K562 (cell line): ENCODE data around the gene SLC35E1. TPM values are rescaled to one million over a fixed set of nuclear protein-coding genes. Genes with fewer than 3 reads are reported as not detected.
A peak's percentile ranks its signal among the peaks of the same experiment; 100 is the strongest.

Source experiments
- CC2D1A ChIP-seq: fragments of 450-650 bp; IDR thresholded peaks from 2 replicates; pipeline ENCODE4 v1.6.1; 2017; ENCODE audit warnings: mild to moderate bottlenecking
- EZH2 ChIP-seq: IDR thresholded peaks from 2 replicates; pipeline ENCODE4 v1.6.1; 2012; ENCODE audit warnings: low read depth, mild to moderate bottlenecking, inconsistent platforms, low read length, borderline replicate concordance
- FOXA3 ChIP-seq, 2 experiments: fragments of 450-650 bp in 1 of 2; sonication (generic) in 1 of 2; formaldehyde crosslinking; IDR thresholded peaks in 1 of 2; conservative IDR thresholded peaks in 1 of 2; 2 replicates each; pipeline versions ENCODE4 v1.4.0 to v1.8.0; 2020 to 2022; ENCODE audit warnings: mild to moderate bottlenecking in 2 of 2, missing genetic modification reagents in 1 of 2
- GATA2 ChIP-seq: sonication (generic); formaldehyde crosslinking; IDR thresholded peaks from 2 replicates; pipeline ENCODE4 v1.4.0; 2020; ENCODE audit warnings: mild to moderate bottlenecking, missing genetic modification reagents
- HMGXB4 ChIP-seq: sonication (generic); formaldehyde crosslinking; IDR thresholded peaks from 2 replicates; pipeline ENCODE4 v1.8.1; 2023; ENCODE audit warnings: mild to moderate bottlenecking, missing genetic modification reagents
- NR2C1 ChIP-seq, 2 experiments: fragments of 450-650 bp; IDR thresholded peaks; 2 replicates each; pipeline ENCODE4 v1.6.1; 2017; ENCODE audit warnings: mild to moderate bottlenecking in 2 of 2, antibody characterized with exemption in 1 of 2, inconsistent platforms in 1 of 2, missing compliant biosample characterization in 1 of 2, missing genetic modification characterization in 1 of 2
- POLR2B ChIP-seq: fragments of 450-650 bp; IDR thresholded peaks from 2 replicates; pipeline ENCODE4 v1.6.1; 2018; ENCODE audit warnings: low read depth; ENCODE audit not compliant: partially characterized antibody
- SIN3A ChIP-seq, 2 experiments: fragments of 150-350 bp in 1 of 2; IDR thresholded peaks; 2 replicates each; pipeline ENCODE4 v1.6.1; 2011 to 2016; ENCODE audit warnings: borderline replicate concordance in 2 of 2, low read depth in 2 of 2, low read length in 2 of 2, mild to moderate bottlenecking in 2 of 2, moderate library complexity in 2 of 2; ENCODE audit not compliant: control insufficient read depth in 1 of 2
- SP2 ChIP-seq: IDR thresholded peaks from 2 replicates; pipeline ENCODE4 v1.6.1; 2011; ENCODE audit warnings: mild to moderate bottlenecking, low read depth, low read length, moderate library complexity; ENCODE audit not compliant: poor library complexity, severe bottlenecking; ENCODE audit errors: extremely low read depth
- TAF7 ChIP-seq: fragments of 450-650 bp; IDR thresholded peaks from 2 replicates; pipeline ENCODE4 v1.6.1; 2016; ENCODE audit warnings: missing genetic modification characterization, missing compliant biosample characterization
- TCF3 ChIP-seq: sonication (generic); formaldehyde crosslinking; IDR thresholded peaks from 2 replicates; pipeline ENCODE4 v1.4.0; 2020; ENCODE audit warnings: mild to moderate bottlenecking, missing genetic modification reagents
- TFAM ChIP-seq: fragments of 250-450 bp; sonication (Bioruptor Pico); conservative IDR thresholded peaks from 2 replicates; pipeline ENCODE4 v1.5.0; 2021; ENCODE audit warnings: mild to moderate bottlenecking, moderate library complexity
- ZBTB7A ChIP-seq: IDR thresholded peaks from 2 replicates; pipeline ENCODE4 v1.6.1; 2011; ENCODE audit warnings: low read depth, mild to moderate bottlenecking, low read length, moderate library complexity, borderline replicate concordance; ENCODE audit not compliant: control insufficient read depth
- ZFP30 ChIP-seq: fragments of 250-450 bp; sonication (Bioruptor Pico); IDR thresholded peaks from 2 replicates; pipeline ENCODE4 v1.8.0; 2022; ENCODE audit warnings: moderate library complexity, mild to moderate bottlenecking, inconsistent platforms, borderline replicate concordance
- ZNF282 ChIP-seq: sonication (generic); formaldehyde crosslinking; IDR thresholded peaks from 2 replicates; pipeline ENCODE4 v1.8.1; 2023; ENCODE audit warnings: missing genetic modification reagents
- ZNF398 ChIP-seq: fragments of 250-450 bp; sonication (Bioruptor Pico); IDR thresholded peaks from 2 replicates; pipeline ENCODE4 v1.8.0; 2021; ENCODE audit warnings: moderate library complexity, mild to moderate bottlenecking, inconsistent platforms
- ZNF778 ChIP-seq: fragments of 450-650 bp; formaldehyde crosslinking; IDR thresholded peaks from 2 replicates; pipeline ENCODE4 v1.4.0; 2020; ENCODE audit warnings: mild to moderate bottlenecking, moderate library complexity
- polyA plus RNA-seq, 8 experiments: library from polyadenylated mRNA; depleted of rRNA in 4 of 8; stranded (reverse) in 5 of 8; unstranded in 3 of 8; fragments of >200 nt; fragmentation: Nextera tagmentation in 2 of 8; fragmentation: Illumina TruSeq in 1 of 8; extraction: Ambion mirVana in 2 of 8; extraction: Trizol in 1 of 8; gene quantifications; 2 replicates each; pipeline versions ENCODE4 v1.2.1 to v1.2.3, GENCODE V29; 2011 to 2014; ENCODE audit warnings: inconsistent platforms in 1 of 8, missing spikeins in 1 of 8
- total RNA-seq, 7 experiments: library from RNA; depleted of rRNA in 6 of 7; stranded (reverse); fragments of >200 nt in 6 of 7; fragmentation: Illumina TruSeq in 2 of 7; extraction: Trizol in 2 of 7; gene quantifications; 2 replicates each; pipeline versions ENCODE4 v1.2.1 to v1.2.3, GENCODE V29; 2011 to 2021; ENCODE audit warnings: low replicate concordance in 1 of 7
- TF ChIP-seq, protein P1 (sequence below): fragments of 450-650 bp; formaldehyde crosslinking; IDR thresholded peaks from 2 replicates; pipeline ENCODE4 v1.4.0; 2020; ENCODE audit warnings: mild to moderate bottlenecking
- TF ChIP-seq, protein P2 (sequence below), 2 experiments: fragments of 450-650 bp; conservative IDR thresholded peaks; 2 replicates each; pipeline ENCODE4 v1.6.1; 2017; ENCODE audit warnings: mild to moderate bottlenecking in 2 of 2, moderate library complexity in 2 of 2

SLC35E1 gene
- total and polyA plus RNA-seq, 9 of the 15 experiments (the other 6 are each of a cell fraction or from before 2014, with no cell fraction given), result 15.0 to 40.1 (median 25.7) TPM

DNA sequence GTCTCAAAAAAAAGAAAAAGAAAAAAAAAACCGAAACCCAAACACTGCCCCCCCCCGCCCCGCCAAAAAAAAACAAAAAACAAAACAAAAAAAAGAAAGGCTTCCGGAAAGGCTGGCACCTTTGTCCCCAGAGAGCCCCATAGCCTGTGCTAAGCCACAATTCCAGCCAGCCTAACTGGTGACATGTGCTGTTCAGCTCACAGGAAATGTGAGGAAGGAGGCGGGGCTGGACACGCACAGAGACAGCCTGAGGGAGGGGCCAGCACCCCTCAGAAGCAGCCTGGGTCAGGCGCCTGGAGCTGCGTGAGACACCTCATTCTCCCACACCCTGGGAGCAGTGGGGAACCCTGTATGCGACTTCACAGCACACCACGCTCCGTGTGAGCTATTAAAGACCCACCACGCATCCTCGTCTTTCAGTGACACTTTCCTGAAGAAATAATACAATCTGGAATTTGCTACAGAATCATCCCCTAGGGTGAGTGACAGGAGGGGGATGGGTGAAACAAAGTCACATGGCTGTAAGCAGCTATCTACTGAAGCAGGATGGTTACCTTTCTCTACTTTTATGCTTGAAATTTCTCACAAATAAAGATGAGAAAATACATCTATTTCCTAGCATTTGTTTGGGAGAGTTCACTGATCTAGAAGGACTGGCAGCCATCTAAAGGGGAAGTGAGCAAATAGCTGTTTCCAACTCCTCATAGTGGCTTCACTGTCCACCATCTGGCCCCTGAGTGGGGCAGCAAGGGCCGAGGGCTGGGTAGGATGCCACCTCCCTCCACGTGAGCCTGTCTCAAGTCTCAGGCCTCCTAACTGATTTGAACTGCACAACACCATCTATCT lies 12.3 kb upstream of the SLC35E1 start (continued):
- no peak for TF ChIP-seq ZNF398
- no peak for TF ChIP-seq CC2D1A
- no peak for TF ChIP-seq TCF3 (CRISPR knock-in tag)
- TF ChIP-seq, protein P1, sequence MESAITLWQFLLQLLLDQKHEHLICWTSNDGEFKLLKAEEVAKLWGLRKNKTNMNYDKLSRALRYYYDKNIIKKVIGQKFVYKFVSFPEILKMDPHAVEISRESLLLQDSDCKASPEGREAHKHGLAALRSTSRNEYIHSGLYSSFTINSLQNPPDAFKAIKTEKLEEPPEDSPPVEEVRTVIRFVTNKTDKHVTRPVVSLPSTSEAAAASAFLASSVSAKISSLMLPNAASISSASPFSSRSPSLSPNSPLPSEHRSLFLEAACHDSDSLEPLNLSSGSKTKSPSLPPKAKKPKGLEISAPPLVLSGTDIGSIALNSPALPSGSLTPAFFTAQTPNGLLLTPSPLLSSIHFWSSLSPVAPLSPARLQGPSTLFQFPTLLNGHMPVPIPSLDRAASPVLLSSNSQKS, result no peak
- no peak for TF ChIP-seq ZNF282 (CRISPR knock-in tag)
- no peak for TF ChIP-seq ZFP30
- no peak for TF ChIP-seq NR2C1 (IDR thresholded peaks at IDR 0.05)
- TF ChIP-seq NR2C1 (tag; IDR thresholded peaks at IDR 0.05), result no peak
- TF ChIP-seq EZH2, result no peak
- no peak for TF ChIP-seq TAF7 (tag)
- TF ChIP-seq, protein P2, sequence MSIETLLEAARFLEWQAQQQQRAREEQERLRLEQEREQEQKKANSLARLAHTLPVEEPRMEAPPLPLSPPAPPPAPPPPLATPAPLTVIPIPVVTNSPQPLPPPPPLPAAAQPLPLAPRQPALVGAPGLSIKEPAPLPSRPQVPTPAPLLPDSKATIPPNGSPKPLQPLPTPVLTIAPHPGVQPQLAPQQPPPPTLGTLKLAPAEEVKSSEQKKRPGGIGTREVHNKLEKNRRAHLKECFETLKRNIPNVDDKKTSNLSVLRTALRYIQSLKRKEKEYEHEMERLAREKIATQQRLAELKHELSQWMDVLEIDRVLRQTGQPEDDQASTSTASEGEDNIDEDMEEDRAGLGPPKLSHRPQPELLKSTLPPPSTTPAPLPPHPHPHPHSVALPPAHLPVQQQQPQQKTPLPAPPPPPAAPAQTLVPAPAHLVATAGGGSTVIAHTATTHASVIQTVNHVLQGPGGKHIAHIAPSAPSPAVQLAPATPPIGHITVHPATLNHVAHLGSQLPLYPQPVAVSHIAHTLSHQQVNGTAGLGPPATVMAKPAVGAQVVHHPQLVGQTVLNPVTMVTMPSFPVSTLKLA (conservative IDR thresholded peaks at IDR 0.05), result peak; percentile 91 to 94
- no peak for TF ChIP-seq SP2
- TF ChIP-seq FOXA3 (CRISPR knock-in tag; conservative IDR thresholded peaks at IDR 0.05 in 1 of 2, IDR thresholded peaks at IDR 0.05 in 1 of 2), result no peak
- no peak for TF ChIP-seq TFAM (CRISPR knock-in tag)
- peak; percentile 28 for TF ChIP-seq POLR2B
- TF ChIP-seq ZNF778, result no peak
- TF ChIP-seq SIN3A (IDR thresholded peaks at IDR 0.05; ENCODE audit: borderline replicate concordance in 2 of 2, control insufficient read depth in 1 of 2, low read depth in 2 of 2, low read length in 2 of 2), result peak in 1 of 2 experiments; percentile 91; a peak in 1 of 4 replicates
- TF ChIP-seq ZBTB7A, result peak; percentile 71; the same call in 1 of the 2 replicates
- no peak for TF ChIP-seq HMGXB4 (CRISPR knock-in tag)
- TF ChIP-seq GATA2 (CRISPR knock-in tag), result no peak
